ENCODE results near the gene FREM1.

DNA sequence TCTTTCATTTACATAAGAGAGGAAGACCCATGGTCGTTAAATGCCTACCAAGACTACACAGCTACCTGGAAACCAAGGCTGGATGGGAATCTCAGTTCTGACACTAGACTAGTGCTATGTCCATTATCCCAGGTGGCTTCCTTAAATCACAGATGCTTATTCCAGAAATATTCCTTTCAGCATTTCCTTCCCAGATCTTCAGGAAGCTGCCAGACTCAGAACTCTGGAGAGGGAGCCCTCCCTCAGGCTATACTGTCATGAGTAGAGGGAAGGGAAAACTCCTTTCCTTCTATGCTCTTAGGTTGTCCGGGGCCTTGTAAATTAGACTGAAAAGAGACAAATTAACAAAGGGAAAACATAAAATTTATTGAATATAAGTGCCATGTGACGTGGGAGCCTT, 20.8 kb downstream of the FREM1 start:
- TF ChIP-seq, protein P1, sequence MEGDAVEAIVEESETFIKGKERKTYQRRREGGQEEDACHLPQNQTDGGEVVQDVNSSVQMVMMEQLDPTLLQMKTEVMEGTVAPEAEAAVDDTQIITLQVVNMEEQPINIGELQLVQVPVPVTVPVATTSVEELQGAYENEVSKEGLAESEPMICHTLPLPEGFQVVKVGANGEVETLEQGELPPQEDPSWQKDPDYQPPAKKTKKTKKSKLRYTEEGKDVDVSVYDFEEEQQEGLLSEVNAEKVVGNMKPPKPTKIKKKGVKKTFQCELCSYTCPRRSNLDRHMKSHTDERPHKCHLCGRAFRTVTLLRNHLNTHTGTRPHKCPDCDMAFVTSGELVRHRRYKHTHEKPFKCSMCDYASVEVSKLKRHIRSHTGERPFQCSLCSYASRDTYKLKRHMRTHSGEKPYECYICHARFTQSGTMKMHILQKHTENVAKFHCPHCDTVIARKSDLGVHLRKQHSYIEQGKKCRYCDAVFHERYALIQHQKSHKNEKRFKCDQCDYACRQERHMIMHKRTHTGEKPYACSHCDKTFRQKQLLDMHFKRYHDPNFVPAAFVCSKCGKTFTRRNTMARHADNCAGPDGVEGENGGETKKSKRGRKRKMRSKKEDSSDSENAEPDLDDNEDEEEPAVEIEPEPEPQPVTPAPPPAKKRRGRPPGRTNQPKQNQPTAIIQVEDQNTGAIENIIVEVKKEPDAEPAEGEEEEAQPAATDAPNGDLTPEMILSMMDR (IDR thresholded peaks at IDR 0.05; ENCODE audit: low read length) = no peak
- no peak for TF ChIP-seq EZH2 (IDR thresholded peaks at IDR 0.05; ENCODE audit: borderline replicate concordance, low read length)
